GM19193 (cell line): ENCODE results near the gene SPDEF.

Source experiments
- POLR2A ChIP-seq: IDR thresholded peaks from 4 replicates; pipeline ENCODE4 v1.6.1; 2011; ENCODE audit not compliant: insufficient read depth, insufficient read length; ENCODE audit errors: extremely low read depth

Gene SPDEF

GRCh38 chr6:34511915-34512737, 44.0 kb downstream of the SPDEF start:
- no peak for TF ChIP-seq POLR2A

DNA sequence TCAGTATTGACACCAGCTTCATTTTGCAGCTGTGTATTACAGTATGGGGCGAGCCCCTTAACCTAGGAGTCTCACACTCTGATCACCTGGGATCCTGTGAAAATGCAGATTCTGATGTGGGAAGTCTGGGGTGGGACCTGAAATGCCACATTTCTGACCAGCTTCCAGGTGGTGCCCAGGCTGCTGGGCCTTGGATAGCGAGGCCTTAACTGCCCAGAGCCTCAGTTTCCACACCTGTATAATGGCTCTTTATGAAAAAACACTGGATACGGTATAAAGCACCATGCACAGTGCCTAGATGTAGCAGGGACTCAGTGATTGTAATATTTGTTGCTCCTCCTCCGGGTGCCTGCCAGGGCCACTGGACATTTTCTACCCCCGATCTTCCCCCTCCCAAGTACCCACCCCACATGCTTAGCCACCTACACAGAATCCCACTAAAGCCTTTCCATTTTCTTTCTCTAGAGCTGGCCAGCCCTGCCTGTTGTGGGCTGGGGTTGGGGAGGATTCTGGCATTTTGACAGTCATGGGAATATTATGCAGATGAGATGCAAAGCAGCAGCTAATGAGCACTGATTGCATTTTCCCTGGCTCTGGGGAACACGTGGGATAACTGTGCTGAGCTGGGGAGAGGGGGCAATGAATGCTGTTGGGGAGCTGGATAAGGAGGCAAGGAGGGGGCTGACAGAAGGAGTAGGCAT, 44.8 kb downstream of the SPDEF start:
- no peak for TF ChIP-seq POLR2A

GRCh38 chr6:34510299-34510698, 45.8 kb downstream of the SPDEF start:
- TF ChIP-seq POLR2A = no peak

DNA sequence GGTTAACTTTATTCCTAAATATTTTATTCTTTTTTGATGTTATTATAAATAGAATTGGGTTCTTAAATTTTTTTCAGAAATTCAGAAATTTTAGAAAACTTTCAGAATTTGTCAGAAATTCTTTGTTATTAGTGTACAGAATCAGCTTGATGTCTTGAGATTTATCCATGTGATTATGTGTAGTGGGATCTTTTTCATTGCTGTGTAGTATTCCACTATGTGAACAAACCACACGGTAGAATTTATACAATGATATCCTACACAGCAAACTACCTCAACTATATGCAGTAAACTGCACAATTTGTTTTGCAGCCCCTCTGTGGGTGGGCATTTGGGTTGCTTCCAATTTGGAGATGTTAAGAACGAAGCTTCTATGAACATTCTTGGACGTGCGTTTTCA, 46.3 kb downstream of the SPDEF start:
- no peak for TF ChIP-seq POLR2A

- TF ChIP-seq POLR2A = no peak
Observed at GRCh38 chr6:34508425-34508824, 47.7 kb downstream of the SPDEF start.

- no peak for TF ChIP-seq POLR2A
Observed at GRCh38 chr6:34506718-34507117, 49.4 kb downstream of the SPDEF start.

GRCh38 chr6:34497411-34497810, 58.7 kb downstream of the SPDEF start:
- no peak for TF ChIP-seq POLR2A

DNA sequence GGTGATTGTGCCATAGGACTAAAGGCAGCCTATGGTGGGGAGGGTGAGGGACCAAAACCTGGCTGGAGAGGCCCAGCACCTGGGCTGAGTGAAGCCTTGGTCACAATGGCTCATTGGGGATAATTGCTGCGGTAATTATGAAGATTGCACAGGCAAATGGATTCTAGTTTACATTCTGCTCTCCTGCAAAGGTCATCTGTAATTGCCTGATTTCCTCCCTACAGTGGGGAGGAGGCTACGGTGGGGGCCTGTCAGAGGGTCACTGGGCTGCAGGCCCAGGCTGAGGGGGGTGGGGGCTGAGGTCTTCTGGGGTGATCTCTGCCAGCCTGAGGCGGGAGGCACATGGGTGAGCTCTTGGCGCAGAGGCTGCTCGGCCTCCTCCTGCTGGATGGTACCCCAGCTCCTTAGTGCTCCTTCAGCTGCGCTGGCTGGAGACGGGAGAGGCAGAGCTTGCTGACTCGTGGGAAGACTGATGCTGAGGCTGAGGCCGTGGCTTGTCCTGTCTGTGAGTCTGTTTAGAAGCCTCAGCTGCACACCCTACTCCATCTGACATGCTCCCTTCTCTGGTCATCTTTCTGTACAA, 59.9 kb downstream of the SPDEF start:
- TF ChIP-seq POLR2A = no peak

GRCh38 chr6:34494973-34495372, 61.2 kb downstream of the SPDEF start:
- TF ChIP-seq POLR2A = no peak

- no peak for TF ChIP-seq POLR2A
Observed at GRCh38 chr6:34493344-34493743, 62.8 kb downstream of the SPDEF start.

DNA sequence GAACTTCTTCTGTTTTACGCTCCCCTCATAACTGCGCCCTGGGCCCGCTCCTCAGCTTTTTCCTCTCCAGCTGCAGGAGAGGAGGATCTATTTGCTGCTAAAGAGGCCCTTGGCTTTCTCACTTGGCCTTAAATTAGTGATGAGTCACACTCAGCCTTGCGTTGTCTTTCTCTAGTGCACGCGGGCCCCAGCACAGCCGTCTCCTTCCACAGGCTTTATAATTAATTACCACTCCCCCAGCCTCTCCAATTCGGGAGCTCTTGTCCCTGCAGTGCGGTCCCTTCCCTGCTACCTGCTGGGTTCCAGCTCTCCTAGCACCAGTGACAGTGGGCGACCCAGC, 65.1 kb downstream of the SPDEF start:
- no peak for TF ChIP-seq POLR2A

DNA sequence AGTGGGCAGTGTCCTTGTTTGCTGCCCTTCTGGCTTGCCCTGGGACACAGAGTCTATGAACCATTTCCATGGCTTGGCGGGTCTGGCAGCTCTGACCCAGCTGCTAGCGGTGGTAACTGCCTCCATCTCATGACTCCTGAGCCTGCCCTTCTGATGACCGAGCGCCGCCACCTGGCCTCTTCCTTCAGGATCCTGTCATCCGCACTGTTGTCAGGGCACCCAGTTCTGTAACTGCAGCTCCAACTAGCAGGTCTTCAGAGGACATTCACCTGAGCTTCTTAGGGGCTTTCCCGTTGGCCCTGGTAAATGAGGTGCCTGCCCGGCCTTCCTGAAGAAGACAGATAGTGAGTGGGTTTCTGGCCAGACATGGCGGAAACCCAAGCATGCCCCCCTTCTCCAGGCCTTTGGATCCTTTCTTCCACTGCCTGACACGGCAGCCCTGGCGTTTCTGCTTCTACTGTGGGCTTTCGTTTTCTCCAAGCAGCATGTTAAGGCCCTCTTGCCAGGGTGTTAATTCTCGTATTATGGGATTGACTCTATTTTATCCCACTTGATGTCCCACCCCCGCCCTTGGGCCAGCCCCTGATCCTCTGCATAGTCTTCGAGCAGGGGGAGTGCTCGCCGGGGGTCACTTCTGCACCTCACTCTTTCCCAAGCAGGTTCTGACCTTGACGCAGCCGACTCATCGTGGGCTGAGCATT, 65.6 kb downstream of the SPDEF start:
- TF ChIP-seq POLR2A = no peak

DNA sequence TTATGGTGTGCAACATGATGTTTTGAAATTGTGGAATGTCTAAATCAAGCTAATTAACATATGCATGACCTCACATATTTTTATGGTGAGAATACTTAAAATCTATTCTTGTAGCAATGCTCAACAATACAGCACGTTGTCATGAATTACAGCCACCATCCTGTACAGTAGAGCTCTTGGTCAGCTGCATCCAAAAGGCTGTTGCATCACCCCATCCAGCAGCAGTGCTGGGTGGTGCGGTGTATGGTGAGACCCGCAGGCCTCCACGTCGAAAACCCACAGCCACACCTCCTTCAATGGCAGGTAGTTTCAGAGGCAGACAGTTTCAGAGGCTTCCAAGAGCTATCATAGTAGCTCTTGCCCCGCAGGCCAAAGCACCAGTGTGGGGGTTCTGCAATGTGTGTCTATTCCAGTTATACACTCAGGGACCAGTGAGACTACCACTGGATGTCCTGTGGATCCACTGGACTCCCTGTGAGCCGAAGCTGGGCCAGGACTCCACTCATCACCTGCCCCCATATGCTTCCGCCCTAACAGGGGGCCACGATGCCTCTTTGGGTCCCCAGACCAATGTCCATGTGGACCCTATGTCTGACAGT, 66.8 kb downstream of the SPDEF start:
- no peak for TF ChIP-seq POLR2A
